Adrenal gland (tissue), 12 donors: ENCODE data around the gene KRTAP9-4. TPM values are rescaled to one million over a fixed set of nuclear protein-coding genes. Genes with fewer than 3 reads are reported as not detected.

Experiments
- DNase-seq, 7 donors: peaks; one replicate each; pipeline ENCODE4 v3.0.0-alpha.2; 2019 to 2020
- H3K27ac ChIP-seq, 5 donors: fragments of 200-600 bp; sonication (generic) in 4 of 5; 1 replicate in 3 of 5; 2 replicates in 2 of 5; pipeline versions ENCODE4 v1.5.1 to v1.8.0; 2016 to 2020; ENCODE audit warnings: mild to moderate bottlenecking in 1 of 5
- H3K27me3 ChIP-seq: fragments of 200-600 bp; 2 replicates; pipeline ENCODE4 v1.8.0; 2021
- H3K36me3 ChIP-seq, 2 donors: fragments of 200-600 bp; replicated peaks in 1 of 2; 1 replicate in 1 of 2; 2 replicates in 1 of 2; pipeline versions ENCODE4 v1.5.1 to v1.8.0; 2018 to 2022
- H3K4me1 ChIP-seq, 2 donors: fragments of 200-600 bp; replicated peaks in 1 of 2; 1 replicate in 1 of 2; 2 replicates in 1 of 2; pipeline versions ENCODE4 v1.5.1 to v1.8.0; 2018 to 2021
- H3K4me3 ChIP-seq, 4 donors: fragments of 200-600 bp; sonication (generic) in 3 of 4; one replicate each; pipeline ENCODE4 v1.5.1; 2016 to 2018
- H3K9me3 ChIP-seq, 3 donors: fragments of 200-600 bp; sonication (generic) in 1 of 3; replicated peaks in 1 of 3; 1 replicate in 2 of 3; 2 replicates in 1 of 3; pipeline versions ENCODE4 v1.5.1 to v1.8.0; 2016 to 2021
- POLR2A ChIP-seq, 2 donors: fragments of 450-650 bp; IDR thresholded peaks; one replicate each; pipeline ENCODE4 v1.6.1; 2017; ENCODE audit warnings: antibody characterized with exemption in 2 of 2, mild to moderate bottlenecking in 2 of 2, moderate library complexity in 1 of 2
- WGBS, 4 donors: extraction: QIAGEN DNeasy Blood & Tissue Kit in 2 of 4; methylation state at CpG; one replicate each; pipeline versions ENCODE4 v1.1.5 to v1.1.7; 2013 to 2017; 5-methylcytosine and 5-hydroxymethylcytosine counted together
- intact Hi-C, 2 donors: fragments of 100-400 bp; cut with DNase I; formaldehyde crosslinking; loops; one replicate each; pipeline versions ENCODE4 v1.14.1 to v1.15.0; 2022 to 2023
- polyA plus RNA-seq, 3 donors: library from polyadenylated mRNA; stranded (reverse); fragments of 200-250 nt in 2 of 3; fragments of 350-450 nt in 1 of 3; fragmentation: Illumina TruSeq in 1 of 3; extraction: RNeasy Lipid Tissue Mini Kit (QIAGEN cat#74804) in 1 of 3; gene quantifications; one replicate each; pipeline ENCODE4 v1.2.3, GENCODE V29; 2013 to 2014
- total RNA-seq, 9 donors: library from RNA; depleted of rRNA in 4 of 9; stranded (reverse); fragments of >200 nt in 4 of 9; fragments of 120-200 nt in 1 of 9; fragmentation: NEBNext Ultra II Directional in 1 of 9; extraction: Animal tissue kit (Norgen Biotek cat#: 25700) in 1 of 9; gene quantifications; one replicate each; pipeline versions ENCODE4 v1.1.0 to v1.2.4, GENCODE V29; 2013 to 2023
- TF ChIP-seq, protein P1 (sequence below), 6 experiments: fragments of 450-650 bp in 4 of 6; fragments of 200-600 bp in 2 of 6; sonication (generic) in 1 of 6; IDR thresholded peaks; 1 replicate in 5 of 6; 2 replicates in 1 of 6; pipeline versions ENCODE4 v1.5.1 to v1.8.0; 2016 to 2021; ENCODE audit warnings: antibody characterized with exemption in 6 of 6, mild to moderate bottlenecking in 2 of 6, moderate library complexity in 1 of 6
- donor health status: healthy with polysubstance abuse.
- donor health status: Bipolar disorder and iron deficiency.
- donor health status: DM: yes; HTN: yes; CAD: no.
- donor health status: DM: no; HTN: no; CAD: no.
- donor health status: DM: no; HTN: no; CAD: no.
- donor health status: DM: yes; HTN: yes; CAD: no.

Gene KRTAP9-4
- total and polyA plus RNA-seq, 12 donors, result not detected

DNA sequence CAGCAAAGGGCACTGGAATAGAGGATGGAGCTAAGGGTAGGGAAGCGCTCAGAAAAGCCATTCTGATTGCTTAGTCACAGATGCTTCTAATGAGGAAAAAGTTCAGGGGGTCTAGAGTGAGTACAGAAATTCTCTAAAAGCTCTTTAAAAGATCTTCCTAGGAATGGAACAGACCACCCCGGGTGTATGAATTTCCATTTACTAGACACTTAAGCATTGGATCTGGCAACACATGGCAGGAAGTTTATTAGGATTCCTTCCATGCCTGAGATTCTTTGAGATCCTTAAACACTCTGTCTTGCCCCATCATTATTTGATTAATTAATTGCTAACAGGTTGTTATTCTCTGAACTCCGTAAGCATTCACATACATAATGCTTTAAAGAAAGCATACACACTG is 34.6 kb downstream of the KRTAP9-4 start:
- no peak for TF ChIP-seq POLR2A (IDR thresholded peaks at IDR 0.05)
- Histone ChIP-seq H3K4me1 (no peaks in the 10 kb centered on the region), H3K9me3 (no peaks in the 10 kb centered on the region), H3K27ac (no peak overlapping the region), H3K36me3 (no peaks in the 10 kb centered on the region), H3K4me3 (no peak overlapping the region), H3K27me3 (no peaks in the 10 kb centered on the region)
- 46 to 55% (median 51%) methylated on average over 3 of the region's 3 CpGs for WGBS, 4 donors
- DNase-seq, result no peak
- intact Hi-C loops, result no loop called here

DNA sequence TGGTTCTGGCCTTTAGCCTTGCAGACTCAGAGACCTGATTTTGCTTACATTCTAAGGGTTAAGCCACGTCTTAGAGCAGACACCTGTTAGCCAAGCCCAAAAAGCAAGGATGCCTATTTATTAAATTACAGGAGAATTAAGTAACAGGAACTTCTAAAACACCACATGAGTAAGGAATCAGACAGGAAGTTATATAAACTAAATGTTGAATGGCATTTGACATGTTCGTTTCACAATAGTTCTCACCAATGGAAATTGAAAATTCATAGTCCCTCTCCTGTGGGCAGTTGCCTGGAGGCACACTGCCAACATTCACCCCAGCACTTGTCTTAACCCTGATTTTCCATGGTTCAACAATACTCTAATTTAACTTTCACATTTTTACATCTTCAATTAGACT is 35.1 kb downstream of the KRTAP9-4 start:
- Histone ChIP-seq H3K27ac (no peak overlapping the region), H3K36me3 (no peaks in the 10 kb centered on the region), H3K27me3 (no peaks in the 10 kb centered on the region), H3K4me1 (no peaks in the 10 kb centered on the region), H3K9me3 (no peaks in the 10 kb centered on the region), H3K4me3 (no peak overlapping the region)
- intact Hi-C loops, result no loop called here
- WGBS, 4 donors, result 31 to 49% (median 46%) methylated on average over 2 of the region's 2 CpGs
- DNase-seq, result no peak
- TF ChIP-seq POLR2A (IDR thresholded peaks at IDR 0.05), result no peak
- TF ChIP-seq, protein P1, sequence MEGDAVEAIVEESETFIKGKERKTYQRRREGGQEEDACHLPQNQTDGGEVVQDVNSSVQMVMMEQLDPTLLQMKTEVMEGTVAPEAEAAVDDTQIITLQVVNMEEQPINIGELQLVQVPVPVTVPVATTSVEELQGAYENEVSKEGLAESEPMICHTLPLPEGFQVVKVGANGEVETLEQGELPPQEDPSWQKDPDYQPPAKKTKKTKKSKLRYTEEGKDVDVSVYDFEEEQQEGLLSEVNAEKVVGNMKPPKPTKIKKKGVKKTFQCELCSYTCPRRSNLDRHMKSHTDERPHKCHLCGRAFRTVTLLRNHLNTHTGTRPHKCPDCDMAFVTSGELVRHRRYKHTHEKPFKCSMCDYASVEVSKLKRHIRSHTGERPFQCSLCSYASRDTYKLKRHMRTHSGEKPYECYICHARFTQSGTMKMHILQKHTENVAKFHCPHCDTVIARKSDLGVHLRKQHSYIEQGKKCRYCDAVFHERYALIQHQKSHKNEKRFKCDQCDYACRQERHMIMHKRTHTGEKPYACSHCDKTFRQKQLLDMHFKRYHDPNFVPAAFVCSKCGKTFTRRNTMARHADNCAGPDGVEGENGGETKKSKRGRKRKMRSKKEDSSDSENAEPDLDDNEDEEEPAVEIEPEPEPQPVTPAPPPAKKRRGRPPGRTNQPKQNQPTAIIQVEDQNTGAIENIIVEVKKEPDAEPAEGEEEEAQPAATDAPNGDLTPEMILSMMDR (IDR thresholded peaks at IDR 0.05), result no peak

DNA sequence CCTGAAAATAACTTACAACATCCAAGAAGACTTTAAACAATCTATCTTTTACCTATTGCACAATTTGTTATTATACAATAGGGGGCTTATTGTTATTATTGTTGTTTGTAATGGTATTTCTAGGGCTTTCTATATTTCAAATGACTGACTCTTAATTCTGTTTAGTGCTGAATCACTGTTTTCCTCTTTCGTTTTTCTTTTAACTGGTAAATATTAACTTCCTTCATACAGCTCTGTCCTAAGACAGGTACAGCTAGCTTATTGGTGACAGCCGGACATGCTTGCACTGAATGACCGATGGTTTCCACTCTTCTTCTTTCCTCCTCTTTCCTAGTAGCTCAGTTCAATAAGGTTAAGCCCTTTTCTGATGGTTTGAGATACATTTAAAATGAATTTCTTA is 37.6 kb downstream of the KRTAP9-4 start:
- intact Hi-C loops, result no loop called here
- Histone ChIP-seq H3K4me3 (no peak overlapping the region), H3K9me3 (no peaks in the 10 kb centered on the region), H3K4me1 (no peaks in the 10 kb centered on the region), H3K27me3 (no peaks in the 10 kb centered on the region), H3K36me3 (no peaks in the 10 kb centered on the region), H3K27ac (no peak overlapping the region)
- no peak for DNase-seq
- 69 to 82% (median 76%) methylated on average over 3 of the region's 3 CpGs for WGBS, 4 donors
- TF ChIP-seq, protein P1 (IDR thresholded peaks at IDR 0.05), result no peak
- TF ChIP-seq POLR2A (IDR thresholded peaks at IDR 0.05), result no peak

DNA sequence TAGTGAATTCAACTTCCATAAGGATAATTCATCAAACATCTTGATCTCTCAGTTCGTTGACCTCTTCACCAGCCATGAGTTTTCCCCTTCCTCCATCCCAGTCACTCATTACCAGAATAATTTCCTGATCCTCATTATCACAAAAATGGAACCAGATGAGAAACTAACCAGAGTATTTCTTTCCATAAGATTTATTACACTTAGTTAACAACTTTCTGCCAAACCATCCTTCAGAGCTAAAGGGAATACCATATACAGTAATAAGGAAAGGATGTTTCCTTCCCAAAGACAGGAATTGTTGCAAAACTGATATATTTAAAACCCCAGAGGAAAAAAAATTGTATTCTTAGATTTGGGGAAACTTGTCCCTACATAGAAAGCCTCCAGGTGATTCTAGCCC is 44.5 kb downstream of the KRTAP9-4 start:
- no peak overlapping the region for H3K4me3 ChIP-seq
- H3K4me1 ChIP-seq, result no peaks in the 10 kb centered on the region
- no peak for DNase-seq
- no peak for TF ChIP-seq POLR2A (IDR thresholded peaks at IDR 0.05)
- TF ChIP-seq, protein P1 (IDR thresholded peaks at IDR 0.05), result no peak
- intact Hi-C loops, result no loop called here
- no peaks in the 10 kb centered on the region for H3K36me3 ChIP-seq
- H3K9me3 ChIP-seq, result no peaks in the 10 kb centered on the region
- no peaks in the 10 kb centered on the region for H3K27me3 ChIP-seq
- no peak overlapping the region for H3K27ac ChIP-seq
- WGBS, 4 donors, result 62 to 86% (median 73%) methylated on average over 1 of the region's 1 CpG

DNA sequence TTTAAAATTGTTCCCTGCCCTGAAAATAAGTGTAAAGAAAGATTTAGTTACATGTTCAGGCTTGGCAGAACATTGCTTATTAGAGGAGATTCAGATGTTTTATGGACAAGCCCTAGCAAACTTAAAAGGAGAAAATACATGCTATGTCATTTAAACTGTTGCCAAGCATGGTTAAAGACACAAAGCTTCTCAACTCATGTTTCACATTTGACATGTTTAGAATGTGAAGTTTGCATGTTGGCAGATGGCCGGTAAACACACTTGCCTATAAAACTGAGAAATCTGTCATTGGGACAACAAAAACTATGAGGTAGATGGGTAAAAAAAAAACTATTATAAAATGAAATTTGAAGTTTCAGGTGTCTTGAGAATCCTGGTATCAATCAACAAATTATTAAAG is 47.4 kb downstream of the KRTAP9-4 start:
- no peaks in the 10 kb centered on the region for H3K9me3 ChIP-seq
- H3K27ac ChIP-seq, result no peak overlapping the region
- H3K27me3 ChIP-seq, result no peaks in the 10 kb centered on the region
- no peaks in the 10 kb centered on the region for H3K4me1 ChIP-seq
- H3K4me3 ChIP-seq, result no peak overlapping the region
- no peaks in the 10 kb centered on the region for H3K36me3 ChIP-seq
- intact Hi-C loops, result no loop called here
- TF ChIP-seq POLR2A (IDR thresholded peaks at IDR 0.05), result no peak
- TF ChIP-seq, protein P1 (IDR thresholded peaks at IDR 0.05), result no peak
- 67 to 80% (median 73%) methylated on average over 1 of the region's 1 CpG for WGBS, 4 donors
- DNase-seq, result no peak
